Mesendoderm (in vitro differentiated cells): ENCODE measurements around the gene DTNB.

ENCODE experiments used
- DNase-seq: peaks from one replicate; pipeline ENCODE4 v3.0.0; 2013
- H2AK5ac ChIP-seq: 2 replicates; pipeline ENCODE4 v1.6.1; 2013; ENCODE audit warnings: low read length, inconsistent platforms
- H2BK120ac ChIP-seq: 2 replicates; pipeline ENCODE4 v1.6.1; 2013; ENCODE audit warnings: low read depth, mild to moderate bottlenecking, low read length, moderate library complexity, mixed read lengths
- H2BK15ac ChIP-seq: replicated peaks from 2 replicates; pipeline ENCODE4 v1.6.1; 2013; ENCODE audit warnings: low read depth, mild to moderate bottlenecking, moderate library complexity
- H2BK5ac ChIP-seq: 2 replicates; pipeline ENCODE4 v1.6.1; 2013; ENCODE audit warnings: low read length, inconsistent platforms
- H3K18ac ChIP-seq: 2 replicates; pipeline ENCODE4 v1.6.1; 2013; ENCODE audit warnings: mild to moderate bottlenecking, low read length, mixed read lengths
- H3K23ac ChIP-seq: one replicate; pipeline ENCODE4 v1.6.1; 2013; ENCODE audit warnings: low read length
- H3K27ac ChIP-seq: 2 replicates; pipeline ENCODE4 v1.5.1; 2013; ENCODE audit warnings: low read depth, mild to moderate bottlenecking, inconsistent platforms, low read length, moderate library complexity
- H3K27me3 ChIP-seq: 2 replicates; pipeline ENCODE4 v1.6.1; 2013; ENCODE audit warnings: low read length, control low read depth, mild to moderate bottlenecking, inconsistent platforms; ENCODE audit not compliant: insufficient read depth, poor library complexity
- H3K36me3 ChIP-seq: 2 replicates; pipeline ENCODE4 v1.6.1; 2013; ENCODE audit warnings: low read length, inconsistent platforms; ENCODE audit not compliant: control insufficient read depth, insufficient read depth
- H3K4ac ChIP-seq: one replicate; pipeline ENCODE4 v1.6.1; 2013; ENCODE audit warnings: low read depth, mild to moderate bottlenecking, low read length, moderate library complexity
- H3K4me1 ChIP-seq: 2 replicates; pipeline ENCODE4 v1.6.1; 2013; ENCODE audit warnings: low read depth, low read length, inconsistent platforms; ENCODE audit not compliant: control insufficient read depth
- H3K4me2 ChIP-seq: 2 replicates; pipeline ENCODE4 v1.6.1; 2013; ENCODE audit warnings: low read length
- H3K4me3 ChIP-seq: 2 replicates; pipeline ENCODE4 v1.5.1; 2013; ENCODE audit warnings: mild to moderate bottlenecking, low read length
- H3K56ac ChIP-seq: one replicate; pipeline ENCODE4 v1.6.1; 2013; ENCODE audit warnings: low read length
- H3K79me1 ChIP-seq: 2 replicates; pipeline ENCODE4 v1.6.1; 2013; ENCODE audit warnings: low read length, inconsistent platforms
- H3K79me2 ChIP-seq: 2 replicates; pipeline ENCODE4 v1.6.1; 2013; ENCODE audit warnings: mild to moderate bottlenecking, low read length; ENCODE audit not compliant: control insufficient read depth, insufficient read depth
- H3K9ac ChIP-seq: 2 replicates; pipeline ENCODE4 v1.6.1; 2013; ENCODE audit warnings: low read length, inconsistent platforms
- H4K5ac ChIP-seq: one replicate; pipeline ENCODE4 v1.6.1; 2013; ENCODE audit warnings: low read length
- H4K8ac ChIP-seq: one replicate; pipeline ENCODE4 v1.6.1; 2013; ENCODE audit warnings: low read depth, mild to moderate bottlenecking, control low read depth, low read length, moderate library complexity
- WGBS: extraction: QIAGEN DNeasy Blood & Tissue Kit; methylation state at CpG from one replicate; pipeline ENCODE4 v1.1.7; 2013; ENCODE audit warnings: low lambda C conversion rate, missing lambda C conversion rate; ENCODE audit not compliant: insufficient coverage; ENCODE audit errors: extremely low coverage; 5-methylcytosine and 5-hydroxymethylcytosine counted together

The DTNB gene

GRCh38 chr2:25585189-25585588 is 88.2 kb downstream of the DTNB start:
- no peak for DNase-seq
- Histone ChIP-seq H3K4me2 (no peak overlapping the region), H3K27ac (no peak overlapping the region), H2BK5ac (no peak overlapping the region), H3K4me1 (peaks cover 2% of the 10 kb centered on the region), H3K36me3 (no peaks in the 10 kb centered on the region), H3K18ac (no peak overlapping the region), H3K4ac (no peak overlapping the region), H4K8ac (no peak overlapping the region), H2AK5ac (no peak overlapping the region), H3K4me3 (no peak overlapping the region), H3K9ac (no peak overlapping the region), H2BK120ac (no peak overlapping the region), H3K79me1 (no peaks in the 10 kb centered on the region), H3K79me2 (no peaks in the 10 kb centered on the region), H2BK15ac (no peak overlapping the region), H4K5ac (no peak overlapping the region), H3K56ac (no peak overlapping the region), H3K27me3 (no peaks in the 10 kb centered on the region), H3K23ac (no peak overlapping the region)
- WGBS: no CpG with 5 or more reads among the region's 3 CpGs

- no peak overlapping the region for H2BK120ac ChIP-seq
- H3K23ac ChIP-seq: no peak overlapping the region
- no peak for DNase-seq
- WGBS: no CpG with 5 or more reads among the region's 10 CpGs
- no peak overlapping the region for H3K9ac ChIP-seq
- no peaks in the 10 kb centered on the region for H3K79me1 ChIP-seq
- H3K18ac ChIP-seq: no peak overlapping the region
- no peaks in the 10 kb centered on the region for H3K36me3 ChIP-seq
- no peak overlapping the region for H2AK5ac ChIP-seq
- no peak overlapping the region for H4K8ac ChIP-seq
- peaks cover 2% of the 10 kb centered on the region for H3K4me1 ChIP-seq
- H3K4me2 ChIP-seq: no peak overlapping the region
- H3K4ac ChIP-seq: no peak overlapping the region
- H2BK5ac ChIP-seq: no peak overlapping the region
- H3K4me3 ChIP-seq: no peak overlapping the region
- no peak overlapping the region for H4K5ac ChIP-seq
- no peak overlapping the region for H3K27ac ChIP-seq
- no peaks in the 10 kb centered on the region for H3K27me3 ChIP-seq
- no peaks in the 10 kb centered on the region for H3K79me2 ChIP-seq
- H2BK15ac ChIP-seq: no peak overlapping the region
- H3K56ac ChIP-seq: no peak overlapping the region
Measured at GRCh38 chr2:25582077-25582830, 91.1 kb downstream of the DTNB start.

- no CpG with 5 or more reads among the region's 7 CpGs for WGBS
- H2BK5ac ChIP-seq: no peak overlapping the region
- H3K79me1 ChIP-seq: no peaks in the 10 kb centered on the region
- no peak overlapping the region for H2BK15ac ChIP-seq
- H3K4me3 ChIP-seq: no peak overlapping the region
- no peaks in the 10 kb centered on the region for H3K27me3 ChIP-seq
- no peak overlapping the region for H3K4me2 ChIP-seq
- H3K4me1 ChIP-seq: no peaks in the 10 kb centered on the region
- H3K23ac ChIP-seq: no peak overlapping the region
- no peak overlapping the region for H4K5ac ChIP-seq
- H3K9ac ChIP-seq: no peak overlapping the region
- no peak overlapping the region for H3K56ac ChIP-seq
- no peak overlapping the region for H3K27ac ChIP-seq
- no peak overlapping the region for H4K8ac ChIP-seq
- H3K4ac ChIP-seq: no peak overlapping the region
- no peak for DNase-seq
- H3K18ac ChIP-seq: no peak overlapping the region
- no peaks in the 10 kb centered on the region for H3K79me2 ChIP-seq
- H2BK120ac ChIP-seq: no peak overlapping the region
- H3K36me3 ChIP-seq: no peaks in the 10 kb centered on the region
- no peak overlapping the region for H2AK5ac ChIP-seq
Measured at GRCh38 chr2:25576596-25576995, 96.8 kb downstream of the DTNB start.

GRCh38 chr2:25572638-25573037 is 100.7 kb downstream of the DTNB start:
- H3K9ac ChIP-seq: no peak overlapping the region
- H3K27ac ChIP-seq: no peak overlapping the region
- no peaks in the 10 kb centered on the region for H3K79me1 ChIP-seq
- H4K5ac ChIP-seq: no peak overlapping the region
- H4K8ac ChIP-seq: no peak overlapping the region
- H3K4me3 ChIP-seq: no peak overlapping the region
- H2BK15ac ChIP-seq: no peak overlapping the region
- H2BK120ac ChIP-seq: no peak overlapping the region
- no peak for DNase-seq
- no peaks in the 10 kb centered on the region for H3K27me3 ChIP-seq
- no peak overlapping the region for H3K56ac ChIP-seq
- no peak overlapping the region for H3K4me2 ChIP-seq
- H3K4ac ChIP-seq: no peak overlapping the region
- no peak overlapping the region for H3K23ac ChIP-seq
- H3K79me2 ChIP-seq: no peaks in the 10 kb centered on the region
- H3K36me3 ChIP-seq: no peaks in the 10 kb centered on the region
- no CpG with 5 or more reads among the region's 3 CpGs for WGBS
- no peak overlapping the region for H3K18ac ChIP-seq
- no peak overlapping the region for H2BK5ac ChIP-seq
- H2AK5ac ChIP-seq: no peak overlapping the region
- H3K4me1 ChIP-seq: no peaks in the 10 kb centered on the region

- H3K36me3 ChIP-seq: no peaks in the 10 kb centered on the region
- H2BK5ac ChIP-seq: no peak overlapping the region
- no peak overlapping the region for H3K4me2 ChIP-seq
- H4K5ac ChIP-seq: no peak overlapping the region
- H3K4me3 ChIP-seq: no peak overlapping the region
- no peak overlapping the region for H2AK5ac ChIP-seq
- WGBS: no CpG with 5 or more reads among the region's 3 CpGs
- no peaks in the 10 kb centered on the region for H3K79me1 ChIP-seq
- H2BK120ac ChIP-seq: no peak overlapping the region
- no peak overlapping the region for H4K8ac ChIP-seq
- H3K4ac ChIP-seq: no peak overlapping the region
- no peaks in the 10 kb centered on the region for H3K79me2 ChIP-seq
- no peak for DNase-seq
- H3K56ac ChIP-seq: no peak overlapping the region
- H3K27me3 ChIP-seq: no peaks in the 10 kb centered on the region
- H3K23ac ChIP-seq: no peak overlapping the region
- H3K4me1 ChIP-seq: no peaks in the 10 kb centered on the region
- no peak overlapping the region for H3K18ac ChIP-seq
- H2BK15ac ChIP-seq: no peak overlapping the region
- no peak overlapping the region for H3K27ac ChIP-seq
- H3K9ac ChIP-seq: no peak overlapping the region
Measured at GRCh38 chr2:25570161-25570845, 103.1 kb downstream of the DTNB start.
